GM12878 (cell line): ENCODE results near the gene FOXO1.

Experiments
- CEBPB ChIP-seq, 2 experiments: fragments of 150-350 bp in 1 of 2; IDR thresholded peaks; 2 replicates each; pipeline ENCODE4 v1.6.1; 2012 to 2014; ENCODE audit warnings: low read depth in 2 of 2, low read length in 2 of 2, borderline replicate concordance in 1 of 2, inconsistent platforms in 1 of 2
- CREM ChIP-seq: IDR thresholded peaks from 2 replicates; pipeline ENCODE4 v1.6.1; 2014; ENCODE audit warnings: antibody characterized with exemption, low read depth
- CTCF ChIP-seq, 3 experiments: IDR thresholded peaks in 2 of 3; conservative IDR thresholded peaks in 1 of 3; 2 replicates each; pipeline ENCODE4 v1.5.1; 2011; ENCODE audit warnings: low read depth in 3 of 3, low read length in 3 of 3, mild to moderate bottlenecking in 3 of 3, control low read depth in 2 of 3, moderate library complexity in 2 of 3, inconsistent platforms in 1 of 3, mixed read lengths in 1 of 3; ENCODE audit not compliant: control insufficient read depth in 2 of 3, insufficient read depth in 1 of 3; ENCODE audit errors: extremely low read depth in 1 of 3
- DPF2 ChIP-seq: fragments of 450-650 bp; IDR thresholded peaks from 2 replicates; pipeline ENCODE4 v1.6.1; 2017; ENCODE audit warnings: mild to moderate bottlenecking
- MAX ChIP-seq: IDR thresholded peaks from 2 replicates; pipeline ENCODE4 v1.6.1; 2012; ENCODE audit warnings: low read depth, low read length, improper control_type of control experiment
- MEF2A ChIP-seq: IDR thresholded peaks from 2 replicates; pipeline ENCODE4 v1.6.1; 2011; ENCODE audit warnings: low read depth, mild to moderate bottlenecking, low read length, moderate library complexity; ENCODE audit not compliant: insufficient read depth
- POLR2AphosphoS5 ChIP-seq: IDR thresholded peaks from 2 replicates; pipeline ENCODE4 v1.6.1; 2011; ENCODE audit warnings: mild to moderate bottlenecking, low read length, inconsistent platforms
- SREBF2 ChIP-seq: IDR thresholded peaks from 2 replicates; pipeline ENCODE4 v1.6.1; 2012; ENCODE audit warnings: mild to moderate bottlenecking, low read length
- TARDBP ChIP-seq: IDR thresholded peaks from 2 replicates; pipeline ENCODE4 v1.6.1; 2016; ENCODE audit warnings: borderline replicate concordance
- USF1 ChIP-seq: IDR thresholded peaks from 2 replicates; pipeline ENCODE4 v1.6.1; 2011; ENCODE audit warnings: borderline replicate concordance, low read depth, mild to moderate bottlenecking, moderate library complexity, mixed read lengths, low read length; ENCODE audit not compliant: insufficient read depth; ENCODE audit errors: extremely low read length

DNA sequence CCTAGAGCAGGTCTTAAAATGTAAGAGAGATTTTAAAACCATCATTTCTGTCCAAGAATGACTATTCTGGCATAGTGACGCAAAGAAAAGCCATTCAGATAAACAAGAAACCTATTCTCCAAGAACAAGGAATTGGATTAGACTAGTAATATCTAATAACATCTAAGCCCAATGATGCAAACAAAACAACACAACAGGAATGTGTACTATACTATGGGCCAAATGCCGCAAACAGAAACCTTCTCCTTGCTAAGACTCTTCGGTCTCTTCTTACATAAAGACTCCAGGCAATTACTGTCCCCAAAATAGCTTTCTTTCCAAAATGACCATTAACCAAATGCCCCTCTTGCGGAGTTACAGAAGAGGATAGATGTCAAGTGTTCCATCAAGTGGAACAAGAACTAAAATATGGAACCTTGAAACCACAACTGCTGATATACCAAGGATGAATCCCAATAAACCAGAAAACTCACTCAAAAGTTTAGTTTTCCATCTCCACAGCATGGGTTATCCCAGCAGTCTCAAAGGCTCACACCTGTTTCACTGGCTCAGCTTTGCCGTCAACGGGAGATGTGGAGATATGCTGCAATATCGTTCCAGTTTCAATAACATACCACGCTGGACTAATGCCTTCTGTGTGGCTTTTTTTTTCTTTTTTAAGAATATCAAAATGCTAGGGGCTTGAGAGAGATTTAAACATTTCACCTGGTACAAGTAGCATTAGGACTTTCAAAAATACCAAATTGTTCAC lies 76.2 kb downstream of the FOXO1 start:
- TF ChIP-seq CREM (no peak), MEF2A (no peak), DPF2 (no peak), CTCF (IDR thresholded peaks at IDR 0.05 in 2 of 3, conservative IDR thresholded peaks at IDR 0.05 in 1 of 3; ENCODE audit: control insufficient read depth in 2 of 3, extremely low read depth in 1 of 3, insufficient read depth in 1 of 3, low read depth in 3 of 3, low read length in 3 of 3) (no peak), POLR2AphosphoS5 (no peak), TARDBP (no peak), USF1 (no peak), MAX (no peak), SREBF2 (no peak), CEBPB (IDR thresholded peaks at IDR 0.05; ENCODE audit: borderline replicate concordance in 1 of 2, low read depth in 2 of 2, low read length in 2 of 2) (no peak)
